ACHN (cell line): Measurements from ENCODE around the gene FBXO8.
A peak's percentile ranks its signal among the peaks of the same experiment; 100 is the strongest.

Experiments
- DNase-seq: peaks from one replicate; pipeline ENCODE4 v3.0.0-alpha.2; 2015
- in situ Hi-C: cut with HindIII; loops from 2 replicates; pipeline ENCODE4 v1.10.0; 2017; ENCODE audit warnings: low sequenced_read_pairs, low pct_ligation_motif_present, low pct_unique_long_range_greater_than_20kb

The FBXO8 gene

GRCh38 chr4:174215961-174216680 lies 67.3 kb downstream of the FBXO8 start:
- in situ Hi-C loops = no loop called here
- no peak for DNase-seq

- in situ Hi-C loops = no loop called here
- no peak for DNase-seq
These were observed 68.4 kb downstream of the FBXO8 start for GRCh38 chr4:174215057-174215456.

GRCh38 chr4:174214101-174214878 lies 69.2 kb downstream of the FBXO8 start:
- in situ Hi-C loops = no loop called here
- no peak for DNase-seq

GRCh38 chr4:174213731-174214100 lies 69.8 kb downstream of the FBXO8 start:
- in situ Hi-C loops = no loop called here
- no peak for DNase-seq

GRCh38 chr4:174212061-174212460 lies 71.4 kb downstream of the FBXO8 start:
- no peak for DNase-seq
- in situ Hi-C loops = no loop called here

- in situ Hi-C loops = no loop called here
- no peak for DNase-seq
These were observed 71.8 kb downstream of the FBXO8 start for GRCh38 chr4:174211622-174212044.

GRCh38 chr4:174210952-174211490 lies 72.4 kb downstream of the FBXO8 start:
- in situ Hi-C loops = no loop called here
- DNase-seq = no peak

GRCh38 chr4:174210354-174210753 lies 73.1 kb downstream of the FBXO8 start:
- in situ Hi-C loops = no loop called here
- no peak for DNase-seq

- in situ Hi-C loops = no loop called here
- DNase-seq = no peak
These were observed 74.1 kb downstream of the FBXO8 start for GRCh38 chr4:174209341-174209740.

GRCh38 chr4:174207367-174207766 lies 76.1 kb downstream of the FBXO8 start:
- no peak for DNase-seq
- in situ Hi-C loops = no loop called here

- in situ Hi-C loops = no loop called here
These were observed 79.2 kb downstream of the FBXO8 start for GRCh38 chr4:174204164-174204831.

GRCh38 chr4:174201871-174202270 lies 81.6 kb downstream of the FBXO8 start:
- no peak for DNase-seq
- in situ Hi-C loops = no loop called here

More at GRCh38 chr4:174204164-174204831, 79.2 kb downstream of the FBXO8 start:
- DNase-seq = no peak

- in situ Hi-C loops = no loop called here
- no peak for DNase-seq
These were observed 83.7 kb downstream of the FBXO8 start for GRCh38 chr4:174199735-174200134.

- DNase-seq = no peak
- in situ Hi-C loops = no loop called here
These were observed 84.6 kb downstream of the FBXO8 start for GRCh38 chr4:174198828-174199227.

GRCh38 chr4:174198396-174198795 lies 85.1 kb downstream of the FBXO8 start:
- in situ Hi-C loops = no loop called here
- DNase-seq = no peak

GRCh38 chr4:174193438-174194374 lies 89.8 kb downstream of the FBXO8 start:
- peak; percentile 23 for DNase-seq
- in situ Hi-C loops = no loop called here

- DNase-seq = no peak
- in situ Hi-C loops = no loop called here
These were observed 90.5 kb downstream of the FBXO8 start for GRCh38 chr4:174192943-174193342.

- no peak for DNase-seq
- in situ Hi-C loops = no loop called here
These were observed 92.5 kb downstream of the FBXO8 start for GRCh38 chr4:174190832-174191500.
